BLaER1 treated with 17β-estradiol and CSF1 and Interleukin-3, amounts not matched to agents 10 nM and 100 nM (cell line): ENCODE results near the gene PIM2.
A peak's percentile ranks its signal among the peaks of the same experiment; 100 is the strongest.

ENCODE experiments used
- H3K27ac ChIP-seq, 11 experiments: shearing (Covaris generic); formaldehyde crosslinking; 2 replicates each; pipeline ENCODE4 v1.8.1; 2022
- H3K27me3 ChIP-seq, 11 experiments: shearing (Covaris generic); formaldehyde crosslinking; 2 replicates each; pipeline ENCODE4 v1.8.1; 2022
- H3K36me3 ChIP-seq, 11 experiments: shearing (Covaris generic); formaldehyde crosslinking; 2 replicates each; pipeline ENCODE4 v1.8.1; 2022
- H3K4me1 ChIP-seq, 10 experiments: shearing (Covaris generic); formaldehyde crosslinking; 2 replicates each; pipeline ENCODE4 v1.8.1; 2022
- H3K4me2 ChIP-seq, 11 experiments: shearing (Covaris generic); formaldehyde crosslinking; 2 replicates each; pipeline ENCODE4 v1.8.1; 2022
- H3K4me3 ChIP-seq, 10 experiments: shearing (Covaris generic); formaldehyde crosslinking; 2 replicates each; pipeline ENCODE4 v1.8.1; 2022
- H3K9ac ChIP-seq, 11 experiments: shearing (Covaris generic); formaldehyde crosslinking; 2 replicates each; pipeline ENCODE4 v1.8.1; 2022
- H3K9me3 ChIP-seq, 11 experiments: shearing (Covaris generic); formaldehyde crosslinking; replicated peaks in 1 of 11; 2 replicates each; pipeline ENCODE4 v1.8.1; 2022
- H4K20me1 ChIP-seq, 11 experiments: shearing (Covaris generic); formaldehyde crosslinking; 2 replicates each; pipeline ENCODE4 v1.8.1; 2022
- Cebpa-rat ChIP-seq, 11 experiments: shearing (Covaris generic); IDR thresholded peaks; 2 replicates each; pipeline ENCODE4 v1.8.1; 2022

The PIM2 gene

DNA sequence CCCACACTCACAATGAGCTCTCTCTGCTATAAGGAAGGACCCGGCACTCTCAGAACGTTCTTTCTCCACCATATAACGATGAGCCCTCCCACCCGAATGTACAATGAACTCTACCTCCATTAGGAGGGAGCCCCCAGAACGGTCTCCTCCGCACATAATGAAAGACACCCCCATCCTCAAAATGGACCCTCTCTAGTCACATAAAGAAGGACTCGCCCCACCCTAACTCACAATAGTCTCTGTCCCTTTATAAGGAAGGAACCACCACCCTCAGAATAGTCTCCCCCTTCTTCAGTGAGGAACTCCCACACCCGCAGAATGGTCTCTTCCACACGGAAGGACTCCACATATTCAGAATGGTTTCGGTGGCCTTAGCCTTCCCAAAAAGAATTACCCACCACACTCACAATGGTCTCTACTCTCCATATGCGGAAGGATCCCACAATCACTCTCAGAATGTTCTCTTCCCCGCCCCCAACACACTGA is 7.9 kb downstream of the PIM2 start:
- peaks cover 7 to 49% (median 20%) of the 10 kb centered on the region in 10 experiments; a peak in 17 of 20 replicates for H3K4me1 ChIP-seq
- H3K27me3 ChIP-seq = peaks cover 21 to 74% (median 57%) of the 10 kb centered on the region in 11 experiments; a peak in 20 of 22 replicates
- H3K36me3 ChIP-seq = peaks cover 19 to 48% (median 31%) of the 10 kb centered on the region in 11 experiments
- H3K4me3 ChIP-seq = peak overlapping the region; percentile 52 to 84 (median 75)
- H3K9me3 ChIP-seq = peaks cover 0 to 5% (median 0%) of the 10 kb centered on the region in 11 experiments; a peak in 3 of 22 replicates
- peak overlapping the region; percentile 27 to 80 (median 71); a peak in 21 of 22 replicates for H3K27ac ChIP-seq
- no peak for TF ChIP-seq Cebpa-rat (IDR thresholded peaks at IDR 0.05)
- H3K9ac ChIP-seq = peak overlapping the region; percentile 71 to 82 (median 78)
- peak overlapping the region; percentile 65 to 86 (median 81) for H3K4me2 ChIP-seq
- peaks cover 21 to 43% (median 35%) of the 10 kb centered on the region in 11 experiments; a peak in 20 of 22 replicates for H4K20me1 ChIP-seq

- peak overlapping the region in 10 of 11 experiments; percentile 65 to 86 (median 80); a peak in 19 of 22 replicates for H3K4me2 ChIP-seq
- peaks cover 7 to 37% (median 20%) of the 10 kb centered on the region in 10 experiments; a peak in 17 of 20 replicates for H3K4me1 ChIP-seq
- H3K27me3 ChIP-seq = peaks cover 19 to 74% (median 52%) of the 10 kb centered on the region in 11 experiments; a peak in 20 of 22 replicates
- H3K27ac ChIP-seq = no peak overlapping the region
- H3K4me3 ChIP-seq = peak overlapping the region in 5 of 10 experiments; percentile 73 to 84 (median 76); a peak in 6 of 20 replicates
- peaks cover 9 to 43% (median 23%) of the 10 kb centered on the region in 11 experiments; a peak in 19 of 22 replicates for H4K20me1 ChIP-seq
- H3K9me3 ChIP-seq = peaks cover 0 to 5% (median 0%) of the 10 kb centered on the region in 11 experiments; a peak in 3 of 22 replicates
- peaks cover 17 to 48% (median 31%) of the 10 kb centered on the region in 11 experiments for H3K36me3 ChIP-seq
- no peak for TF ChIP-seq Cebpa-rat (IDR thresholded peaks at IDR 0.05)
- peak overlapping the region in 2 of 11 experiments; percentile 71 to 81; a peak in 4 of 22 replicates for H3K9ac ChIP-seq
Observed at GRCh38 chrX:48909703-48910294, 9.0 kb downstream of the PIM2 start.

DNA sequence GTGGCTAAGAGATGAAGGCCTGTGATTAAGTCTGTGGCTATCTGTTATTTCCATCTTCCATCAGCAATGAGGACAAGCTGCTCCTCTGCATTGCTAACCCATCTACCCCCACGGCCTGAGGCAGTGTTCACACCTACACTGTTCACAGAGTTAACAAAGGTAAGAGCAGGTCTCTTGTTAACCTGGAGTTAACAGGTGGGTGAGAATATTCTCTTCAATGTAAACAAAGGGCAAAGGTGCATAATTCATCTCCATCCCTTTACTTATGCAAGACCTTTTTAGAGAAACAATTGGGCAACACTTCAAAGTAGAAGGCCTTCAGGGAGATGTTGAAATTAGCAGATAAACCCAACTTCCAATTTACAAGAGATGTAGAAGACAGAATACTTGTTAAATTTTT is 10.2 kb downstream of the PIM2 start:
- no peak overlapping the region for H3K27ac ChIP-seq
- peaks cover 7 to 25% (median 20%) of the 10 kb centered on the region in 10 experiments; a peak in 17 of 20 replicates for H3K4me1 ChIP-seq
- H3K27me3 ChIP-seq = peaks cover 7 to 72% (median 40%) of the 10 kb centered on the region in 11 experiments; a peak in 20 of 22 replicates
- H4K20me1 ChIP-seq = peaks cover 2 to 43% (median 15%) of the 10 kb centered on the region in 11 experiments; a peak in 16 of 22 replicates
- no peak overlapping the region for H3K4me2 ChIP-seq
- no peak overlapping the region for H3K9ac ChIP-seq
- peaks cover 10 to 48% (median 25%) of the 10 kb centered on the region in 11 experiments for H3K36me3 ChIP-seq
- no peak overlapping the region for H3K4me3 ChIP-seq
- TF ChIP-seq Cebpa-rat (IDR thresholded peaks at IDR 0.05) = no peak
- peaks cover 0 to 5% (median 0%) of the 10 kb centered on the region in 11 experiments; a peak in 3 of 22 replicates for H3K9me3 ChIP-seq

DNA sequence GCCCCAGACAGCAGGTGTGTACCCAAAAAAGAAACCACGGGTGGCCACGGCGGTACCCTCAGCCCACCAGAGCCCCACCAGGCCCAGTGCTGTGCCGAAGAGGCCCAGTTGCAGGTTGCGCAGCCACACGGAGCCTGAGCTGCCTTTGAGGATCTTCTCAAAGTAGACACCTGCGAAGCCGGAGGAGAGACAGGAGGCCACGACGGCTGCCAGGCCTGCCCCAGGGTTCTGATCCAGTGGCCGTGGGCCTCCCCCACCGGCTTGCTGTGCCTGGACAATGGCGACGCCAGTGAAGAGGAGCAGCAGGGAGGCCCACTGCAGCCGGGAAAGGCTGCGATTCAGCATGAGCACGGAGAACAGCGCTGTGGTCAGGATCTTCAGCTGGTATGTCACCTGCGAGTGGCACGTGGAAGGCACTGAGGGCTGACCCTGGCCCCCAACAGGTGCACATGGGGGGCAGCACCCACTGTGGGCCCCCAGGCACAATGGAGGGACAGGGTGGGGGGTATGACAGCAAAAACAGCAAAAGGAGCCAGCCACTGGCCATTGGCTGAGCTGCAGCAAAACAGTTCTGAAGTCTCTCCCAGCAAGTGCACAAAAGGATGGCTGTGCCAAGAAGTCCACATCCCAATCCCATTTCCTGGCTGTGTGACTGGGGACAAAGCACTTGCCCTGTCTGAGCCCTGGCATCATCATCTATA is 13.6 kb downstream of the PIM2 start:
- no peak overlapping the region for H3K27ac ChIP-seq
- no peak for TF ChIP-seq Cebpa-rat (IDR thresholded peaks at IDR 0.05)
- no peak overlapping the region for H3K4me2 ChIP-seq
- H4K20me1 ChIP-seq = peaks cover 0 to 61% (median 42%) of the 10 kb centered on the region in 11 experiments; a peak in 14 of 22 replicates
- no peaks in the 10 kb centered on the region; a peak in 2 of 22 replicates for H3K9me3 ChIP-seq
- H3K4me1 ChIP-seq = peaks cover 0 to 11% (median 6%) of the 10 kb centered on the region in 10 experiments; a peak in 12 of 20 replicates
- H3K4me3 ChIP-seq = no peak overlapping the region
- H3K27me3 ChIP-seq = peaks cover 0 to 67% (median 25%) of the 10 kb centered on the region in 11 experiments; a peak in 15 of 22 replicates
- H3K36me3 ChIP-seq = peaks cover 31 to 77% (median 51%) of the 10 kb centered on the region in 11 experiments
- no peak overlapping the region for H3K9ac ChIP-seq

DNA sequence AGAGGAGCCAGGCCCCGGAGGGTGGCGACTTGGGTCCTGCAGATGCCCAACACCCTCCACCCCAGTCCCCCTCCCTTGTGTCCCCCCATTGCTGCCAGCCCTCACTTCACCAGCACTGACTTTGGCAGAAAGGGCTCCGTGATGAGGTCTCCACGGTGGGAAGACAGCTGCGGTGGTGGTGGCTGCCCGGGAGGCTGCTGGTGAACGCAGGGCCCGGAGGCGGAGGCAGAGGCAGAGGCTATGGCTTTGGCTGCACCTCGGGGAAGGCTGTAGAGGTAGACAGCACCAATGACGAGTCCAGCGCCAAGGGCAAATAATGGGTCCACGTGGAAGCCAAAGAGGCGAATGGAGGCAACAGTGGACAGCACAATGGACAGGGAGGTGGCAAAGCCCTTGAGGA is 14.2 kb downstream of the PIM2 start:
- no peak overlapping the region for H3K4me2 ChIP-seq
- H4K20me1 ChIP-seq = peaks cover 0 to 62% (median 37%) of the 10 kb centered on the region in 11 experiments; a peak in 15 of 22 replicates
- H3K4me3 ChIP-seq = no peak overlapping the region
- H3K9ac ChIP-seq = no peak overlapping the region
- H3K9me3 ChIP-seq = no peaks in the 10 kb centered on the region; a peak in 2 of 22 replicates
- peaks cover 31 to 82% (median 51%) of the 10 kb centered on the region in 11 experiments for H3K36me3 ChIP-seq
- peaks cover 0 to 61% (median 19%) of the 10 kb centered on the region in 11 experiments; a peak in 15 of 22 replicates for H3K27me3 ChIP-seq
- TF ChIP-seq Cebpa-rat (IDR thresholded peaks at IDR 0.05) = no peak
- peaks cover 0 to 8% (median 3%) of the 10 kb centered on the region in 10 experiments; a peak in 13 of 20 replicates for H3K4me1 ChIP-seq
- H3K27ac ChIP-seq = no peak overlapping the region

DNA sequence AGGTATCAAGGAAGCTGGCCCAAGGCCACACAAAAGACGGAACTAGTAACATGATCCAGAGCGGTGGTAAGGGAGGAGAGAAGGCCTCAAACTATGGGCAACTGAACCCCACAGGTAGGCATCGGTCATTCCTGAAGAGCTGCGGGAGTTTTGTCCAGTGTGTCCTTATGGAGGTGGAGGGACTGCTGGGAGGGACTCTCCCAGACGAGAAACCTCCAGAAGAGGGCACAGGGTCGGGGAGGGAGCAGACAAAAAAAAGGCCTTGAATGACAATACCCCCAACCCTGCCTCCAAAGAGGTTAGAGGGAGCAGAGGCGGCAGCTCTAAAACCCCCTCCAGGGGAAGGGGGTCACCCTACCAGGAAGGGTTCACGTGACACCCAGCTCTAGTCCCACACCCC is 14.6 kb downstream of the PIM2 start:
- Histone ChIP-seq H4K20me1 (peaks cover 0 to 67% (median 36%) of the 10 kb centered on the region in 11 experiments; a peak in 15 of 22 replicates), H3K4me3 (no peak overlapping the region), H3K9me3 (no peaks in the 10 kb centered on the region; a peak in 2 of 22 replicates), H3K4me1 (peaks cover 4 to 12% (median 6%) of the 10 kb centered on the region in 10 experiments; a peak in 19 of 20 replicates), H3K9ac (no peak overlapping the region), H3K36me3 (peaks cover 31 to 87% (median 51%) of the 10 kb centered on the region in 11 experiments), H3K27ac (no peak overlapping the region), H3K4me2 (no peak overlapping the region), H3K27me3 (peaks cover 0 to 57% (median 16%) of the 10 kb centered on the region in 11 experiments; a peak in 13 of 22 replicates)
- no peak for TF ChIP-seq Cebpa-rat (IDR thresholded peaks at IDR 0.05)

DNA sequence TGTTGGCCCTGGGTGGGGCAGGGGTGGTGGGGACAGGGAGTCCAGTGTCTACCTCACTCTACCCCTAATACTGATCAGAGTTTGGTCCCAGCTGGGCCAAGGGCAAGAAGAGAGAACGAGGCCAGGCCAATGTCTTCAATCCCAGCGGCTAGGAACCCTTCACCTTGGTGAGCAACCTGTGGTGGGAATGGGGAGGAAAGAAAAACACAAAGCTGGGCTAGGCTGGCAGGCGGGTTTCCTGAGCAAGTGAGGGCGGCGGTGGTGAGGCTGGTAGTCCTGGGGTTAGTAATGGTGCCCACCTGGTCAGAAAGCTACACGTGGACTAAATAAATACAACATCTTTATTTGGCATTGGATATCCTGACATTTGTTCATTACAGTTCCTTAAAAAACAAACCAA is 15.5 kb downstream of the PIM2 start:
- Histone ChIP-seq H3K36me3 (peaks cover 31 to 86% (median 51%) of the 10 kb centered on the region in 11 experiments), H3K27ac (no peak overlapping the region), H3K4me3 (no peak overlapping the region), H3K4me2 (no peak overlapping the region), H3K27me3 (peaks cover 0 to 49% (median 16%) of the 10 kb centered on the region in 11 experiments; a peak in 12 of 22 replicates), H4K20me1 (peaks cover 0 to 76% (median 45%) of the 10 kb centered on the region in 11 experiments; a peak in 15 of 22 replicates), H3K4me1 (peaks cover 9 to 21% (median 14%) of the 10 kb centered on the region in 10 experiments; a peak in 19 of 20 replicates), H3K9me3 (peaks cover 0 to 2% (median 0%) of the 10 kb centered on the region in 11 experiments; a peak in 4 of 22 replicates), H3K9ac (no peak overlapping the region)
- TF ChIP-seq Cebpa-rat (IDR thresholded peaks at IDR 0.05) = no peak

DNA sequence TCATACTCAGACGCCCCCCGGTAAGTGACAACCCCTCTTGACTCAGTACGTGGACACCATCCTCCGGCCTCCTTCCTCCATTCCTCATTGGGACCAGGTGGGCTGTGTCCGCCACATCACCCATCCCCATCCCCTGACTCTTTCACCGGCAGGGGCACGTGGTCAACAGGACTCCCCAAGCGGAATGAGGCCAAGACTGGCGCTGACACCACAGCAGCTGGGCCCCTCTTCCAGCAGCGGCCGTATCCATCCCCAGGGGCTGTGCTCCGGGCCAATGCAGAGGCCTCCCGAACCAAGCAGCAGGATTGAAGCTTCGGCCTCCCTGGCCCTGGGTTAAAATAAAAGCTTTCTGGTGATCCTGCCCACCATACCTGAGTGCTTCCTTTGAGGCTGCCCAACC is 16.0 kb downstream of the PIM2 start:
- H3K27me3 ChIP-seq = peaks cover 0 to 49% (median 16%) of the 10 kb centered on the region in 11 experiments; a peak in 12 of 22 replicates
- no peak overlapping the region for H3K27ac ChIP-seq
- H3K4me1 ChIP-seq = peaks cover 9 to 21% (median 14%) of the 10 kb centered on the region in 10 experiments; a peak in 19 of 20 replicates
- H3K4me2 ChIP-seq = no peak overlapping the region
- H3K4me3 ChIP-seq = no peak overlapping the region
- peaks cover 31 to 85% (median 51%) of the 10 kb centered on the region in 11 experiments for H3K36me3 ChIP-seq
- H3K9me3 ChIP-seq = peaks cover 0 to 7% (median 0%) of the 10 kb centered on the region in 11 experiments; a peak in 5 of 22 replicates
- H3K9ac ChIP-seq = no peak overlapping the region
- H4K20me1 ChIP-seq = peaks cover 0 to 77% (median 46%) of the 10 kb centered on the region in 11 experiments; a peak in 15 of 22 replicates
- no peak for TF ChIP-seq Cebpa-rat (IDR thresholded peaks at IDR 0.05)
